ENCODE results near the gene KIFBP. TPM values are rescaled to one million over a fixed set of nuclear protein-coding genes. Genes with fewer than 3 reads are reported as not detected.

KIFBP gene
- total RNA-seq, 3 donors from 2014 or later: 28.2 to 37.9 (median 29.1) TPM

GRCh38 chr10:69062901-69063300, 74.3 kb downstream of the KIFBP start:
- Histone ChIP-seq H3K27me3 (no peaks in the 10 kb centered on the region), H3K36me3 (no peaks in the 10 kb centered on the region), H3K9me3 (no peaks in the 10 kb centered on the region), H3K4me1 (no peaks in the 10 kb centered on the region), H3K27ac (peak overlapping the region; percentile 85 to 94), H3K4me3 (no peak overlapping the region)
- TF ChIP-seq POLR2AphosphoS5 (IDR thresholded peaks at IDR 0.05) (no peak), CTCF (IDR thresholded peaks at IDR 0.05) (no peak), POLR2A (IDR thresholded peaks at IDR 0.05) (no peak)
- intact Hi-C loops (cut with DNase I; ENCODE audit: low total_unique reads): no loop called here
- DNase-seq (ENCODE audit: low spot score in 2 of 2): no peak

- no peak overlapping the region for H3K4me3 ChIP-seq
- no peak for TF ChIP-seq CTCF (IDR thresholded peaks at IDR 0.05)
- TF ChIP-seq POLR2AphosphoS5 (IDR thresholded peaks at IDR 0.05): no peak
- TF ChIP-seq POLR2A (IDR thresholded peaks at IDR 0.05): no peak
- DNase-seq (ENCODE audit: low spot score in 2 of 2): no peak
- no peaks in the 10 kb centered on the region for H3K36me3 ChIP-seq
- no peaks in the 10 kb centered on the region for H3K27me3 ChIP-seq
- intact Hi-C loops (cut with DNase I; ENCODE audit: low total_unique reads): no loop called here
- H3K27ac ChIP-seq: peak overlapping the region in 1 of 2 donors; percentile 78
- no peaks in the 10 kb centered on the region for H3K9me3 ChIP-seq
- H3K4me1 ChIP-seq: no peaks in the 10 kb centered on the region
These were observed 76.2 kb downstream of the KIFBP start for GRCh38 chr10:69064762-69065328.

- no peaks in the 10 kb centered on the region for H3K36me3 ChIP-seq
- H3K27ac ChIP-seq: peak overlapping the region in 1 of 2 donors; percentile 78
- H3K4me3 ChIP-seq: no peak overlapping the region
- TF ChIP-seq CTCF (IDR thresholded peaks at IDR 0.05) (no peak), POLR2A (IDR thresholded peaks at IDR 0.05) (no peak), POLR2AphosphoS5 (IDR thresholded peaks at IDR 0.05) (no peak)
- intact Hi-C loops (cut with DNase I; ENCODE audit: low total_unique reads): no loop called here
- no peak for DNase-seq (ENCODE audit: low spot score in 2 of 2)
- no peaks in the 10 kb centered on the region for H3K27me3 ChIP-seq
- no peaks in the 10 kb centered on the region for H3K9me3 ChIP-seq
- no peaks in the 10 kb centered on the region for H3K4me1 ChIP-seq
These were observed 77.1 kb downstream of the KIFBP start for GRCh38 chr10:69065406-69066361.

Other genes with a start within 250 kb of the KIFBP start
- gene STOX1, start 161.3 kb upstream of the KIFBP start, total RNA-seq: 10 to 100 TPM in 1 of 3 donors, 1 to 10 TPM in 2; 8.8 to 17.3 (median 9.8) TPM
- 10 to 100 TPM; 40.3 to 50.2 (median 43.9) TPM for gene DDX50, start 87.5 kb upstream of the KIFBP start, total RNA-seq
- gene DDX21, start 32.6 kb upstream of the KIFBP start, total RNA-seq: 10 to 100 TPM; 52.6 to 83.9 (median 66.7) TPM
- gene SRGN, start 99.3 kb downstream of the KIFBP start, total RNA-seq: 100 to 1,000 TPM in 2 of 3 donors, 10 to 100 TPM in 1; 97.2 to 208 (median 114) TPM
- 10 to 100 TPM; 32.1 to 56.0 (median 40.8) TPM for gene VPS26A, start 135.4 kb downstream of the KIFBP start, total RNA-seq
- 10 to 100 TPM; 24.3 to 40.1 (median 28.5) TPM for gene SUPV3L1, start 191.4 kb downstream of the KIFBP start, total RNA-seq
- gene HKDC1, start 231.5 kb downstream of the KIFBP start, total RNA-seq: 1 to 10 TPM in 1 of 3 donors, under 1 TPM in 1, not detected in 1; 0.15 to 2.0 TPM

Data from breast epithelium (tissue), 4 donors.